Fibroblast of lung (primary cell): ENCODE data around the gene CSNK2B. TPM values are rescaled to one million over a fixed set of nuclear protein-coding genes. Genes with fewer than 3 reads are reported as not detected.

ENCODE experiments used
- DNase-seq, 2 donors: peaks; one replicate each; pipeline versions ENCODE4 v3.0.0 to v3.0.0-alpha.2; 2010; ENCODE audit warnings: low read depth in 2 of 2
- H2AFZ ChIP-seq: 2 replicates; pipeline ENCODE4 v1.5.1; 2012; ENCODE audit warnings: low read length, control low read depth, inconsistent platforms
- H3K27ac ChIP-seq: 2 replicates; pipeline ENCODE4 v1.5.1; 2011; ENCODE audit warnings: low read length, control low read depth; ENCODE audit not compliant: insufficient read depth
- H3K27me3 ChIP-seq: 2 replicates; pipeline ENCODE4 v1.5.1; 2011; ENCODE audit warnings: mild to moderate bottlenecking, low read length; ENCODE audit not compliant: control insufficient read depth, insufficient read depth
- H3K36me3 ChIP-seq: 2 replicates; pipeline ENCODE4 v1.5.1; 2011; ENCODE audit warnings: low read length; ENCODE audit not compliant: control insufficient read depth, insufficient read depth
- H3K4me1 ChIP-seq: 2 replicates; pipeline ENCODE4 v1.5.1; 2011; ENCODE audit warnings: low read length; ENCODE audit not compliant: control insufficient read depth, insufficient read depth; ENCODE audit errors: extremely low read depth
- H3K4me2 ChIP-seq: 2 replicates; pipeline ENCODE4 v1.5.1; 2011; ENCODE audit warnings: low read length, control low read depth; ENCODE audit not compliant: insufficient read depth; ENCODE audit errors: extremely low read depth
- H3K4me3 ChIP-seq, 4 experiments: fragments of 200-600 bp in 1 of 4; sonication (generic) in 1 of 4; replicated peaks in 1 of 4; 2 replicates each; pipeline ENCODE4 v1.5.1; 2011 to 2016; ENCODE audit warnings: low read length in 4 of 4, low read depth in 3 of 4, mild to moderate bottlenecking in 3 of 4, control low read depth in 2 of 4, inconsistent platforms in 1 of 4, mixed read lengths in 1 of 4; ENCODE audit not compliant: insufficient read depth in 1 of 4; ENCODE audit errors: control extremely low read depth in 1 of 4
- H3K79me2 ChIP-seq: 2 replicates; pipeline ENCODE4 v1.5.1; 2012; ENCODE audit warnings: mild to moderate bottlenecking, low read length, inconsistent platforms; ENCODE audit not compliant: control insufficient read depth, insufficient read depth
- H3K9ac ChIP-seq: 2 replicates; pipeline ENCODE4 v1.5.1; 2011; ENCODE audit warnings: mild to moderate bottlenecking, low read length, control low read depth; ENCODE audit not compliant: insufficient read depth
- H3K9me3 ChIP-seq: 2 replicates; pipeline ENCODE4 v1.5.1; 2012; ENCODE audit warnings: low read depth, low read length; ENCODE audit not compliant: control insufficient read depth, insufficient read depth
- H4K20me1 ChIP-seq: 2 replicates; pipeline ENCODE4 v1.5.1; 2011; ENCODE audit warnings: low read length; ENCODE audit not compliant: control insufficient read depth, insufficient read depth; ENCODE audit errors: extremely low read depth
- CTCF ChIP-seq, 2 donors: IDR thresholded peaks in 1 of 2; conservative IDR thresholded peaks in 1 of 2; 1 replicate in 1 of 2; 2 replicates in 1 of 2; pipeline ENCODE4 v1.5.1; 2011 to 2012; ENCODE audit warnings: low read length in 2 of 2, control low read depth in 1 of 2, inconsistent platforms in 1 of 2, low read depth in 1 of 2, mild to moderate bottlenecking in 1 of 2
- EZH2 ChIP-seq: IDR thresholded peaks from 2 replicates; pipeline ENCODE4 v1.5.1; 2012; ENCODE audit warnings: low read length, control low read depth, mild to moderate bottlenecking; ENCODE audit errors: missing control alignments
- polyA plus RNA-seq, 2 donors: library from polyadenylated mRNA; depleted of rRNA in 1 of 2; stranded (reverse) in 1 of 2; unstranded in 1 of 2; fragments of >200 nt; gene quantifications; 2 replicates each; pipeline ENCODE4 v1.2.1, GENCODE V29; 2011 to 2012; ENCODE audit warnings: missing spikeins in 1 of 2
- total RNA-seq: library from RNA; depleted of rRNA; stranded (reverse); fragments of >200 nt; gene quantifications from 2 replicates; pipeline ENCODE4 v1.2.1, GENCODE V29; 2014

CSNK2B gene
- total and polyA plus RNA-seq, 2 donors (not counting 1 experiment from before 2014, with no cell fraction given) = 67.2 to 84.9 TPM

DNA sequence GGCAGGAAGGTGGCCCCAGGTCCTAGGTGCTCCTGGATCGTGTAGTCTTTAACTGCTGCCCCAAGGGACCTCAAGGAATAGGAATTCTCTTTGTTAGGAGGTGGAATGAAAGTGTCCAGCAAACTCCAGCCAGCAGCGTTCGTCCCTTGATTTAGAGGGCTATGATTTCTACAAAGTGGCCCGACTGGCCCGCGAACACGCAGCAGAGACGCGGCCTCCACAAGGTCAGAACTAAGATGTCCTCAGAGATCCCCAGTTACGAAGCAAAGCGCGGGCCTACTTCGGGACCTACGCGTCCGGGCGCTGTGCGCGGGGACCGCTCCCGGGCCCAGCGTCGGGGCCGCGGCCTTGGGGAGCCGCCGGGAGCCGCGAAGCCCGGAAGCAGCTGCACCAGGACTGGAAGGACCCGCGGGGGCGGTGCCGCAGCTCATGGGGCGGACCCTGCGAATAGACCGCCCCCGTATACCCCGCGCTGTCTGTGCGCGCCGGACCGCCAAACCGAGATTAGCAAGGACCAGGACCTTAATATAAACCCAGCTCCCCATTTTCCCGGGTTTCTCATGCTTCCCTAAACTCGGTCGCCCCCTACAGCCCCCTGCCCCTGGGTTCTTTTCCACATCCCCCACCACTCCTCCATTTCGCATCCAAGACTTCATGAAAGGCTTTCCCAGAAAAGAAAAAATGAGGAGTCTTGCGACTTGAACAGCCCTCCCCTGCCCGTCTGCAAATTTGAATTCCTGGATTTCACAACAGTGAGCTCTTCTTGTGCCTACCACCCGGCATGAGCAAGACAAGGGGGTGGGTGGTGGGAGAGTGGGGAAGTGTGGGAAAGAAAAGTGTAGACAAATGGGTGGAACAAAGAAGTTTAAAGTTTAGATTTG lies 5.3 kb upstream of the CSNK2B start, which contains the start of gene C6orf47:
TSS of gene C6orf47 (minus strand) at position 398 of the 881 bp plus-strand sequence. CDS start 831 bp downstream, outside the sequence.
- no peak for TF ChIP-seq EZH2
- no peak for TF ChIP-seq CTCF (conservative IDR thresholded peaks at IDR 0.05 in 1 of 2, IDR thresholded peaks at IDR 0.05 in 1 of 2; ENCODE audit: low read depth in 1 of 2, low read length in 2 of 2)
- H3K9ac ChIP-seq = peak within 1 kb of the TSS; percentile 76
- DNase-seq = peak; percentile 78 to 79
- H4K20me1 ChIP-seq = no peaks in the 10 kb centered on the region
- peak within 1 kb of the TSS; percentile 90 to 99 (median 96) for H3K4me3 ChIP-seq
- H3K9me3 ChIP-seq = no peaks in the 10 kb centered on the region
- H3K27ac ChIP-seq = peak within 1 kb of the TSS; percentile 87
- H2AFZ ChIP-seq = peak within 1 kb of the TSS; percentile 5
- H3K36me3 ChIP-seq = peaks cover 5% of the 10 kb centered on the region
- peaks cover 41% of the 10 kb centered on the region for H3K79me2 ChIP-seq
- H3K27me3 ChIP-seq = no peaks in the 10 kb centered on the region
- H3K4me1 ChIP-seq = peaks cover 22% of the 10 kb centered on the region
- peak within 1 kb of the TSS; percentile 100 for H3K4me2 ChIP-seq

DNA sequence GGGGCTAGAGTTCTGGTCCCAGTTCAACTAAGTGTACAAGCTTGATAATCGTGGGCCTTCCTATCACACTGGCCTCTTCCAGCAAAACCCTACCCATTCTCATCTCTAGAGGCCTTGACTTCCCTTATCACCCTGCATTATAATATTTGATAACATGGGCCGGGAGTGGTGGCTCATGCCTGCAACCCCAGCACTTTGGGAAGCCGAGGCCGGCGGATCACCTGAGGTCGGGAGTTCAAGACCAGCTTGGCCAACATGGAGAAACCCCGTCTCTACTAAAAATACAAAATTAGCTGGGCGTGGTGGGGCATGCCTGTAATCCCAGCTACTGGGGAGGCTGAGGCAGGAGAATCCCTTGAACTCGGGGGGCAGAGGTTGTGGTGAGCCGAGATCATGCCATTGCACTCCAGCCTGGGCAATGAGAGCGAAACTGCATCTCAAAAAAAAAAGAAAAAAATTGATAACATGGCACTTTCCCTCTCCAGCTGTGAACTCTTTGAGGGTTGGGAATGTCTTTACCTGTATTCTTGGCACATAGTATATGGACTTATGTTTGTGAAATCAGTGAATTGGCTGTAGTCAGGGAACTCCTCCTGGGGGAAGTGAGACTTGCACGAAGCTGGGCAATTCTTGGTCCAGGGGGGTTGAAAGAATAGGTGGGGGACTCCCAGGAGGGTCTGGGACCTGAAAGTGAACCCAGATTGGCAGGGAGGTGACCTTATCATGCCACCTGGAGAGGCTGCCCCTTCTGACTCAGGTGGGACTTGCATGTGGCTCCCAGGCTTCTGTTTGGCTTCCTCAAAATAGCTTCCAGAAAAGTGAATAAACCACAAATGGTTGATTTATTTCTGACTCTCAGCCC lies 4.4 kb upstream of the CSNK2B start:
- Histone ChIP-seq H3K27ac (peak overlapping the region; percentile 87), H3K4me3 (peak overlapping the region in 3 of 4 experiments; percentile 59 to 99 (median 96)), H3K27me3 (no peaks in the 10 kb centered on the region), H3K36me3 (peaks cover 5% of the 10 kb centered on the region), H3K79me2 (peaks cover 45% of the 10 kb centered on the region), H3K9ac (no peak overlapping the region), H2AFZ (no peak overlapping the region), H3K9me3 (no peaks in the 10 kb centered on the region), H3K4me2 (peak overlapping the region; percentile 100), H4K20me1 (no peaks in the 10 kb centered on the region), H3K4me1 (peaks cover 22% of the 10 kb centered on the region)
- TF ChIP-seq CTCF (conservative IDR thresholded peaks at IDR 0.05 in 1 of 2, IDR thresholded peaks at IDR 0.05 in 1 of 2; ENCODE audit: low read depth in 1 of 2, low read length in 2 of 2) = no peak
- TF ChIP-seq EZH2 = no peak
- DNase-seq = no peak
